OCI-LY7 (cell line): ENCODE measurements around the gene NTHL1. TPM values are rescaled to one million over a fixed set of nuclear protein-coding genes. Genes with fewer than 3 reads are reported as not detected.
A peak's percentile ranks its signal among the peaks of the same experiment; 100 is the strongest.

Source experiments
- BruUV-seq: library from RNA; stranded (reverse); fragments of 400-500 nt; replicated peaks from 2 replicates; lab custom pipeline; 2021; lab: Mats Ljungman, UMichigan
- CTCF ChIA-PET: fragments of 300-600 bp; sonication (Branson Sonifier 250); formaldehyde crosslinking; loops from one replicate; lab custom pipeline; 2022; ENCODE audit warnings: antibody characterized with exemption; ENCODE audit not compliant: unreplicated experiment; lab: Charles Lee
- POLR2A ChIA-PET: fragments of 300-600 bp; sonication (Branson Sonifier 250); formaldehyde crosslinking; loops from one replicate; lab custom pipeline; 2022; ENCODE audit warnings: antibody characterized with exemption; lab: Charles Lee
- DNase-seq: peaks from one replicate; pipeline ENCODE4 v3.0.0-alpha.2; 2015; ENCODE audit warnings: low spot score
- H2AFZ ChIP-seq: fragments of 200-600 bp; sonication (generic), shearing (Covaris generic); 2 replicates; pipeline ENCODE4 v1.6.1; 2014; ENCODE audit warnings: mild to moderate bottlenecking, antibody characterized with exemption, low read length, moderate library complexity
- H3K27ac ChIP-seq: fragments of 200-600 bp; sonication (generic); 2 replicates; pipeline ENCODE4 v1.5.1; 2014; ENCODE audit warnings: mixed run types, low read depth, mild to moderate bottlenecking, moderate library complexity, low read length, inconsistent platforms; ENCODE audit not compliant: poor library complexity, severe bottlenecking
- H3K36me3 ChIP-seq: fragments of 200-600 bp; sonication (generic); 2 replicates; pipeline ENCODE4 v1.6.1; 2014; ENCODE audit warnings: mild to moderate bottlenecking, antibody characterized with exemption, low read length, moderate library complexity, mixed read lengths; ENCODE audit not compliant: insufficient read depth
- H3K4me1 ChIP-seq: fragments of 200-600 bp; sonication (generic); 2 replicates; pipeline ENCODE4 v1.5.1; 2014; ENCODE audit warnings: mild to moderate bottlenecking, low read length; ENCODE audit not compliant: insufficient read depth, poor library complexity, severe bottlenecking
- H3K4me2 ChIP-seq: fragments of 200-600 bp; sonication (generic); 2 replicates; pipeline ENCODE4 v1.6.1; 2014; ENCODE audit warnings: mild to moderate bottlenecking, low read length
- H3K4me3 ChIP-seq: fragments of 200-600 bp; sonication (generic); 2 replicates; pipeline ENCODE4 v1.5.1; 2014; ENCODE audit warnings: mild to moderate bottlenecking, low read depth, low read length; ENCODE audit not compliant: poor library complexity, severe bottlenecking
- H3K79me2 ChIP-seq: fragments of 200-600 bp; sonication (generic); 2 replicates; pipeline ENCODE4 v1.6.1; 2016; ENCODE audit warnings: low read depth, mild to moderate bottlenecking, low read length, moderate library complexity, mixed read lengths; ENCODE audit not compliant: insufficient read depth
- H3K9me2 ChIP-seq: fragments of 200-600 bp; sonication (generic); 2 replicates; pipeline ENCODE4 v1.6.1; 2016; ENCODE audit warnings: mild to moderate bottlenecking, low read length, mixed read lengths; ENCODE audit not compliant: insufficient read depth
- H3K9me3 ChIP-seq: fragments of 200-600 bp; sonication (generic); 2 replicates; pipeline ENCODE4 v1.6.1; 2014; ENCODE audit warnings: mild to moderate bottlenecking, mixed run types, low read length, mixed read lengths
- H4K20me1 ChIP-seq: fragments of 200-600 bp; sonication (generic); 2 replicates; pipeline ENCODE4 v1.6.1; 2014; ENCODE audit warnings: mild to moderate bottlenecking, antibody characterized with exemption, low read length, moderate library complexity, mixed read lengths; ENCODE audit not compliant: insufficient read depth
- EZH2phosphoT487 ChIP-seq: fragments of 200-600 bp; sonication (generic); IDR thresholded peaks from 2 replicates; pipeline ENCODE4 v1.6.1; 2018; ENCODE audit warnings: low read depth, borderline replicate concordance, mild to moderate bottlenecking, mixed run types, antibody characterized with exemption, low read length, moderate library complexity, mixed read lengths
- intact Hi-C: fragments of 100-400 bp; cut with micrococcal nuclease; formaldehyde crosslinking; loops from one replicate; pipeline ENCODE4 v1.10.0; 2022; ENCODE audit not compliant: unreplicated experiment
- total RNA-seq, 2 experiments: library from RNA; depleted of rRNA in 1 of 2; stranded (reverse); fragments of >200 nt in 1 of 2; shearing (Covaris generic) in 1 of 2; gene quantifications; 2 replicates each; pipeline ENCODE4 v1.2.3, GENCODE V29; 2014 to 2022
- TF ChIP-seq, protein P1 (sequence below): fragments of 200-600 bp; sonication (generic); conservative IDR thresholded peaks from 2 replicates; pipeline ENCODE4 v1.5.1; 2014; ENCODE audit warnings: mild to moderate bottlenecking, antibody characterized with exemption, low read length, moderate library complexity, mixed read lengths

Gene NTHL1
- total RNA-seq, 2 experiments from 2014 or later = 51.5 to 56.2 TPM

DNA sequence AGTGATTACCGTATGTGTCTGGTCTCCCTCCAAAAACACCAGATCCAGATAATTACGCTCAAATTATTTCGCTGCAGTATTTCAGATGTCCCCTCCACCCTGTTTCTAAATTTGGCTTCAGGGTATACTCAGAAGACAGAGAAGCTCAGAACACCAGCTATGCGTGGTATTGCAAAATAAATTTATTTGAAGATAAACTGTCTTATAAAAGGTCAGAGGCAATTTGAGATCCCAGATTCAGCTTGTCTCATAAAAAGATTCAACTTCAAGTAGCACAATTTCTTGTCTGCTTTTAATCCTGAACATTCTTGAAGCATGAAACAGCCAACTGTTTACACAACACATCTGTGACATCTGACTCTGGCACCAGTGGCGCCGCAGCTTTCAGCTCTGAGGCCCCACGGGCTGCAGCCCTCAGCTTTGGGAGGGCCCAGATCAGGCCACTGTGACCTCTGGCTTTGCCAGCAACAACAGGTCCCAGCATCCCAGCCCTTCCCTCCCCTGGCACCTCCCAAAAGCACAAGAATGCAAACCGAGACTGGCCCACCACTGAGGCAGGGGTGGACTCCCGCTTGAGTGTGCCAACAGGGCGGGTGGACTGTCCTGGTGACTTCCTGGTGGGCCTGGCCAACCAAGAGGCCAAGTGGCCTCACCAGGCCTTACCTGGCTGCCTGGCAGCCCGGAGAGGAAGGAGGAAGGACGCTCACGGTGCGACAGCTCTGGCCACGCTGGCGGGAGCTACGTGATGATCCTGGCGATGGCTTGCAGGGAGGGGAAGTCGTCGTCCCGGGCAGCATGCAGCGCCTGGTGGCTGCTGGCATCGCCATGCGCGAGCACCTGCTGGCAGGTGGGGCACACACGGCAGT, 49.9 kb downstream of the NTHL1 start:
- ChIA-PET POLR2A (interaction anchor here (0.6 kb wide), 1 partner anchor 968 kb away, joined by 4 read pairs; no protein-coding TSS in a partner anchor), CTCF (no interaction called here)
- no peaks in the 10 kb centered on the region for H3K9me2 ChIP-seq
- no peak for TF ChIP-seq EZH2phosphoT487
- TF ChIP-seq, protein P1, sequence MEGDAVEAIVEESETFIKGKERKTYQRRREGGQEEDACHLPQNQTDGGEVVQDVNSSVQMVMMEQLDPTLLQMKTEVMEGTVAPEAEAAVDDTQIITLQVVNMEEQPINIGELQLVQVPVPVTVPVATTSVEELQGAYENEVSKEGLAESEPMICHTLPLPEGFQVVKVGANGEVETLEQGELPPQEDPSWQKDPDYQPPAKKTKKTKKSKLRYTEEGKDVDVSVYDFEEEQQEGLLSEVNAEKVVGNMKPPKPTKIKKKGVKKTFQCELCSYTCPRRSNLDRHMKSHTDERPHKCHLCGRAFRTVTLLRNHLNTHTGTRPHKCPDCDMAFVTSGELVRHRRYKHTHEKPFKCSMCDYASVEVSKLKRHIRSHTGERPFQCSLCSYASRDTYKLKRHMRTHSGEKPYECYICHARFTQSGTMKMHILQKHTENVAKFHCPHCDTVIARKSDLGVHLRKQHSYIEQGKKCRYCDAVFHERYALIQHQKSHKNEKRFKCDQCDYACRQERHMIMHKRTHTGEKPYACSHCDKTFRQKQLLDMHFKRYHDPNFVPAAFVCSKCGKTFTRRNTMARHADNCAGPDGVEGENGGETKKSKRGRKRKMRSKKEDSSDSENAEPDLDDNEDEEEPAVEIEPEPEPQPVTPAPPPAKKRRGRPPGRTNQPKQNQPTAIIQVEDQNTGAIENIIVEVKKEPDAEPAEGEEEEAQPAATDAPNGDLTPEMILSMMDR = no peak
- H3K4me3 ChIP-seq = no peak overlapping the region
- H3K36me3 ChIP-seq = peaks cover 74% of the 10 kb centered on the region
- BruUV-seq = TSS peak; percentile 64
- no peaks in the 10 kb centered on the region for H3K9me3 ChIP-seq
- peaks cover 15% of the 10 kb centered on the region for H3K4me1 ChIP-seq
- intact Hi-C loops = no loop called here
- no peak overlapping the region for H2AFZ ChIP-seq
- no peaks in the 10 kb centered on the region for H3K79me2 ChIP-seq
- no peak overlapping the region for H3K4me2 ChIP-seq
- no peaks in the 10 kb centered on the region for H4K20me1 ChIP-seq
- no peak for DNase-seq
- H3K27ac ChIP-seq = no peak overlapping the region

DNA sequence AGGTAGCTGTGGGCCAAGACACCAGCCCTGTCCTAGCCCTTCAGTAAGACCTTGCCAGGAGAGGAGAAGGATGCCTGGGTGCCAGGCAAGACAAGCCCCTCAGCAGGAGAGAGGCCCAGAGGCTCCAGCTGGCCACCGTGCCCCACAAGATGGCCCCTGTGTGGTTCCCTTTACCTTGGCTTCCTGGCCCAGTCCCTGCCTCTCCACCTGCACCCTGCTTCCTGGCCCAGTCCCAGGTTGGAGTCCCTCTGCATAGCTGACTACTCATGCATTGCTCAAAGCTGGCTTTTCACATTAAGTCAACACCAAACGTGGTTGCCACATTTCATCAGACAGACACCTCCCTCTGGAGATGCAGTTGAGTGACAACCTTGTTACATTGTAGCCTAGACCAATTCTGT, 53.9 kb downstream of the NTHL1 start:
- BruUV-seq = no TSS peak
- peak; percentile 48 for DNase-seq
- Histone ChIP-seq H3K4me3 (no peak overlapping the region), H3K4me1 (peaks cover 36% of the 10 kb centered on the region), H2AFZ (no peak overlapping the region), H3K9me2 (no peaks in the 10 kb centered on the region), H3K27ac (peak overlapping the region; percentile 65), H3K36me3 (peaks cover 34% of the 10 kb centered on the region), H3K9me3 (no peaks in the 10 kb centered on the region), H3K4me2 (peak overlapping the region; percentile 18; the same call in 1 of the 2 replicates), H3K79me2 (no peaks in the 10 kb centered on the region), H4K20me1 (no peaks in the 10 kb centered on the region)
- ChIA-PET CTCF (no interaction called here), POLR2A (no interaction called here)
- intact Hi-C loops = loop anchor here (2.0 kb wide), 1 partner anchor 29 kb away; the partner anchor contains the start of gene RPS2
- TF ChIP-seq EZH2phosphoT487 = no peak
- TF ChIP-seq, protein P1 = no peak
